NCI-H2227 (cell line): ENCODE measurements around the gene UBE2L3.
A peak's percentile ranks its signal among the peaks of the same experiment; 100 is the strongest.
"Not testable (repeated sequence)": the region's sequence is repeated elsewhere in the genome, so short reads cannot be mapped to it uniquely, and the experiment has no call there.

ENCODE experiments used
- DNase-seq: peaks from one replicate; lab custom pipeline; 2025; ENCODE audit not compliant: unreplicated experiment; lab: John Stamatoyannopoulos, UW

The UBE2L3 gene

GRCh38 chr22:21599053-21599893, 31.8 kb downstream of the UBE2L3 start:
- peak; percentile 61 for DNase-seq

GRCh38 chr22:21602579-21602978, 35.1 kb downstream of the UBE2L3 start:
- no peak for DNase-seq

- no peak for DNase-seq
Measured at GRCh38 chr22:21603973-21604372, 36.5 kb downstream of the UBE2L3 start.

GRCh38 chr22:21605887-21606564, 38.5 kb downstream of the UBE2L3 start:
- no peak for DNase-seq

GRCh38 chr22:21606775-21607174, 39.3 kb downstream of the UBE2L3 start:
- no peak for DNase-seq

GRCh38 chr22:21609556-21610157, 42.1 kb downstream of the UBE2L3 start:
- not testable (repeated sequence) for DNase-seq

- DNase-seq, result no peak
Measured at GRCh38 chr22:21611210-21611977, 43.9 kb downstream of the UBE2L3 start.

- DNase-seq, result no peak
Measured at GRCh38 chr22:21612858-21613257, 45.3 kb downstream of the UBE2L3 start.

GRCh38 chr22:21613553-21614233, 46.2 kb downstream of the UBE2L3 start:
- no peak for DNase-seq

- DNase-seq, result no peak
Measured at GRCh38 chr22:21615731-21616130, 48.2 kb downstream of the UBE2L3 start.

GRCh38 chr22:21617337-21617736, 49.8 kb downstream of the UBE2L3 start:
- not testable (repeated sequence) for DNase-seq

- no peak for DNase-seq
Measured at GRCh38 chr22:21621025-21621424, 53.5 kb downstream of the UBE2L3 start.

GRCh38 chr22:21622011-21622918, 54.8 kb downstream of the UBE2L3 start:
- no peak for DNase-seq

- DNase-seq, result no peak
Measured at GRCh38 chr22:21622919-21623647, 55.6 kb downstream of the UBE2L3 start.

- no peak for DNase-seq
Measured at GRCh38 chr22:21623648-21623970, 56.1 kb downstream of the UBE2L3 start.

- peak; percentile 29 for DNase-seq
Measured at GRCh38 chr22:21624120-21624879, 56.8 kb downstream of the UBE2L3 start.

- DNase-seq, result no peak
Measured at GRCh38 chr22:21624880-21625791, 57.6 kb downstream of the UBE2L3 start.
